NCI-H187 treated with DMSO at 0.1 percent for 48 hours (cell line): ENCODE results near the gene DENND4B.

Experiments used
- DNase-seq: peaks from one replicate; lab custom pipeline; 2025; lab: John Stamatoyannopoulos, UW

DENND4B gene

DNA sequence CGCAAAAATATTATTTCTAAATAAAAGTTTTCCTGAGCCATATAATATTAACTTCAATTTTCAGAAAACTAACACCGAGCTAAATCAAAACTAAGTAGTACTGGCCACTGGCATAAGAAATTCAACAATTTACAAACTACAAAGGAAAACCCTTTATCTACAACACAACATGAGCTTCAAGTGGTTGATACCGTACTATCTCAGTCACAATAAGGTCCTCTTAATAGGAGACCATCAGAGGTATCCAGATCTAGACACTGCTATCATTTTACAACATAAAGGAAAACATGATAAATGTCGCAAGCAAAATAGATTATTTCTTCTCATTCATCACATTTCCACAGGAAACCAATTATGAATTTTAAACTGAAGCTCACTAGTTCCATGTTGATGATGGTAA, 63.3 kb downstream of the DENND4B start:
- DNase-seq, result no peak

DNA sequence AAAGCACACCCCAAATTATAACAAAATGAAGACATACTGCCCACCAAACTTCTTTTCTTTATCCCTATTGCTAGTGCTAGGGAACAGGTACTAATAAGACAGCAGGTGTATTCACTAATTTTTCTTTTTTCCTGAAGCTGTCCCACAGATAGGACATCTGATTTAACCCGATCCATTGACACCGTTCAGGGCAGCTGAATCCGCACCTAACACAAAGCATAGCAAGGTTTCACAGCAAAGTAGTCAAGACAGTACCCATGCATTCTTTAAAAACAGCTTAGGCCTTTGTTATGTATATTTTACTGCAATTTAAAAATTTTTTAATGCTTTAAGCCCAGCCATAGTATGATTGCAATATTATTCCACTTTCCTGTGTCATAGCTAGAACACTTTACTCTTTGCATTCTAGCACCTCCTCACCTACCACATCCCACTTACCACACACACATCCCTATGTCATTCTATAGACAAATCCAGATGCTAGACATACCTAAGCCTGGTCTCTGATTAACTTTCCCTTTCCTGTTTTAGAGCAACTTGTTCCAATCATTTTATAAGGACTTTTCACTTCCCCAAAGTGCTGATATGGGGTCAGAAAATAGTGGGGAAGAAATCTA, 64.1 kb downstream of the DENND4B start:
- DNase-seq, result no peak

DNA sequence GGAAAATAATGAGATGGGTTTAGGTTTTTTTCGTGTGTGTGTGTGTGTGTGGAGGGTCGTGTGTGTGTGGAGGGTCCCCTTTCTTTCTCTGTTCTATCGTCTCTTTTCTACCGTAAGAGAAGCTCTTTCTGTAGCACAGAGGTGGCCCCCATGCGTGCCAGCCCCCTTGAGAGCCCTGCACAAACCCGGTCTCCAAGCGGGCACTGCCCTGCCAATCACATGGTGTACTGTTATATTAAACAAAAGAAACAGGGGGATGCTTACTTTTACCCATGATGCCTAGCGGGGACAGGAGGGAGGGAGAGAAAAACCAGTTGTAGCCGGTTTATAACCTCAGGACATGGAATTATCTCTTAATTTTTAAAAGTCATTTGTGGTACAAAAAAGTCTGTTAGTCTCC, 64.8 kb downstream of the DENND4B start:
- peak; percentile 88 for DNase-seq

DNA sequence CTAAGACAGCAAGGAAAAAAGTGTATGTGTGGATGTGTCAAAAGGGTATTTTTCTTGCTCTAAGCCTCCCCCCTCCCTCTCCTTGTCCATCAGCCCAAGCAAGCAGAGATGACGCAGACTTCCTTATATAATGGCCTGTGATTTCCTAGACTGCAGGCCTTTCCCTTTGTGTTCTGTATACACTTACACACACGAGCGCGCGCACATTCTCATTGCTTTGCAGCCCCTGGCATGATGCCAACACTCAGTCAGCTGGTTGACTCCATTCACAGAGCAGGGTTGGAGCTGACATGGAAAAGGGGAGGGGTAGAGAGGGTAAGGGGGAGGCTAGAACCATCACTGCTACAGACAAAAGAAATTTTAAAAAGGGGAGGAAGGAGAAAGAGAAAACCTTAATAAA, 65.6 kb downstream of the DENND4B start:
- peak; percentile 100 for DNase-seq

DNA sequence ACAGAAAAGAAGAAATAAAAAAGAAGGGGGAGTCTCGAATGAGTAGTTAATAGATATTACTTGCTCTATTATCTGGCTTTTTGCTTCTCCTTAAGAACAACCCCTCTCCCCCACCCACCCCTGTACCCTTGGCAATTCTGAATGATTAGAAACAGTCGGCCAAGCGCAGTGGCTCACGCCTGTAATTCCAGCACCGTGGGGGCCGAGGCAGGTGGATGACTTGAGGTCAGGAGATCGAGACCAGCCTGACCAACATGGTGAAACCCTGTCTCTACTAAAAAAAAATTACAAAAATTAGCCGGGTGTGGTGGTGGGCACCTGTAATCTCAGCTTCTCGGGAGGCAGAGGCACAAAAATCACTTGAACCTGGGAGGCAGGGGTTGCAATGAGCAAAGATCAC, 66.5 kb downstream of the DENND4B start:
- DNase-seq, result no peak
